ENCODE data around the gene AFF1.

GRCh38 chr4:87109121-87109520 is 174.3 kb downstream of the AFF1 start:
- TF ChIP-seq CTCF (IDR thresholded peaks at IDR 0.05; ENCODE audit: poor library complexity) (no peak), EZH2 (IDR thresholded peaks at IDR 0.05; ENCODE audit: borderline replicate concordance) (no peak)
